ENCODE measurements around the gene HCAR3.
"Not testable (repeated sequence)": the region's sequence is repeated elsewhere in the genome, so short reads cannot be mapped to it uniquely, and the experiment has no call there.

HCAR3 gene

GRCh38 chr12:122721057-122721545, 4.5 kb upstream of the HCAR3 start:
- no peak for DNase-seq

- not testable (repeated sequence) for DNase-seq
Observed at GRCh38 chr12:122715211-122715610, 1.4 kb downstream of the HCAR3 start.

GRCh38 chr12:122713491-122714188, 3.0 kb downstream of the HCAR3 start:
- not testable (repeated sequence) for DNase-seq

- not testable (repeated sequence) for DNase-seq
Observed at GRCh38 chr12:122711266-122711665, 5.3 kb downstream of the HCAR3 start.

- not testable (repeated sequence) for DNase-seq
Observed at GRCh38 chr12:122710341-122710740, 6.3 kb downstream of the HCAR3 start.

- DNase-seq: not testable (repeated sequence)
Observed at GRCh38 chr12:122709287-122709686, 7.3 kb downstream of the HCAR3 start.

GRCh38 chr12:122703841-122704240, 12.8 kb downstream of the HCAR3 start:
- DNase-seq: not testable (repeated sequence)

DNA sequence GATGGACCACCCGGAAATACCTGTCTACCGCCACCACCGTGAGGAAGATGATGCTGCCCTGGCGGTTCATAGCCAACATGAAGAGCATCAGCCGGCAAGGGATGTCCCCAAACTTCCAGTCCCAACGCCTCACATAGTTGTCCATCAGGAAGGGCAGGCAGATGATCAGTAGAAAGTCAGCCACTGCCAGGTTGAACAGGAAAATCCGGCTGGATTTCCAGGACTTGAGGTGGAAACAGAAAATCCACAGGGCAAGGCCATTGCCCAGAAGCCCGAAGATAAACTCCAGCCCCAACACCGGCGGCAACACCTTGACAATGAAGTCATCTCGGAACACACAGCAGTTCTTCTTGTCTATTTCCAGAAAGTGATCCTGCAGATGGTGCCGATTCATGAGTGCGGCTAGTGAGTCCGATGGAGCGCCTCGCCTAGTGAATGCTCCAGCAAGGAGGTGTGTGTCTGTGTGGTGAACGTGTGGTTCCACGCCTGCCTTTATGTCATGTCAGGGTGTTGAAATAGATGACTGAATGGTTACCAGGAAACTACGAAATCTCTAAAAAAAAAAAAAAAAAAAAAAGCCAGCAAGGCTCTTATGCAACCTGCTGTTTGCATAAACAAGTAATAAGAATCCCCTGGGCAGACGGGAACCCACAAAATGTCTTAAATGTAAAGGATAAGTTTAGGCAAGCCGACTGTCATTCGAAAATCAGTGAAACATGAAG, 13.6 kb downstream of the HCAR3 start, which contains the start of gene HCAR2:
Gene HCAR2 (minus strand): TSS at position 468 of the 722 bp plus-strand sequence. CDS start 74 bp downstream, at position 394.
- DNase-seq: not testable (repeated sequence)

GRCh38 chr12:122701481-122701880, 15.1 kb downstream of the HCAR3 start:
- not testable (repeated sequence) for DNase-seq

DNA sequence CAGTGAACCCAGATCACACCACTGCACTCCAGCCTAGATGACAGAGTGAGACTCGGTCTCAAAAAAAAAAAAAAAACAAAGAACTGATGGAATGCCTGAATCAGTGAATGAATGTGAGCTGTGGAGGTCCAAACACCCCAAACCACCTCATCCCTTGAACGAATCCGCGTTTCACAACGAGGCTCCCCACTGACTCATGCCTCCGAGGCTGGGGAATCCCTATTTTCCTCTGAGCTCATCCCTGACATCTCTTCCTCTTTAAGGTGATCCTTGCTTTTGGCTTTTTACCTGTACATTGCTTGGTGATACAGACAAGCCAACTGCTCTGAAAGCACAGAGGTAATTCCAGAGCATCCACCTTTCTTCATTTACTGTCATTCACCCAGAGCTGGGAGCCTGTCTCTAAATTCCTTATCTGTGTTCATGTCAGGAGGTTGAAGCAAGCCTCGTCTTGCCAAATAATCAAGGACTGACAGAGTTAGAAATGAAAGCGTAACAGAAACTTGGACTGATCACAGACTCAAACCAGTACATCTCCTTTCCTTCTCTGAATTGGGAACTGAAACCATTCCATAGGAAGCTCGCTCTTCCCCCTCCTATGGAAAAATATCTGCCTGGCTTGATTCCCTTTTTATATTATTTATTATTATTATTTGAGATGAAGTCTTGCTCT, 16.4 kb downstream of the HCAR3 start:
- DNase-seq: not testable (repeated sequence)

GRCh38 chr12:122696922-122697321, 19.7 kb downstream of the HCAR3 start:
- DNase-seq: not testable (repeated sequence)

GRCh38 chr12:122691566-122691965, 25.0 kb downstream of the HCAR3 start:
- DNase-seq: no peak

DNA sequence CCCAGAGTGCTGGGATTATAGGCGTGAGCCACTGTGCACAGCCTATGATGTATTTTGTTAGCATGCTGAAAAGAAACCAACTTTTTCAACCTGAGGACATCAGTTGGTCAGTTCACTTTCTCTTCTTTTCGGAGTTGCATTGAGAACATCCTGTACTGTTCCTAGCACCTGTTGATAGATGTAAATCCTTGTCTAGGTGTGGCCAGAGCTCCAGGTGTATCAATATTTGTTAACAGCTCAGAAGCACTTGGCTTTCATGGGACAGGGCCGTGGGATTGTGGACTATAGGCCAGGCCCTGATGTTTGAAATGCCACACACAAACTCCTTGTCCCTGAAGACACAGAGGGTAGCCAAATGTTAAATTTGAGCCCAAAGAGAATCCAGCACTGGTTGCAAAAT, 28.3 kb downstream of the HCAR3 start:
- DNase-seq: peak; percentile 32

DNA sequence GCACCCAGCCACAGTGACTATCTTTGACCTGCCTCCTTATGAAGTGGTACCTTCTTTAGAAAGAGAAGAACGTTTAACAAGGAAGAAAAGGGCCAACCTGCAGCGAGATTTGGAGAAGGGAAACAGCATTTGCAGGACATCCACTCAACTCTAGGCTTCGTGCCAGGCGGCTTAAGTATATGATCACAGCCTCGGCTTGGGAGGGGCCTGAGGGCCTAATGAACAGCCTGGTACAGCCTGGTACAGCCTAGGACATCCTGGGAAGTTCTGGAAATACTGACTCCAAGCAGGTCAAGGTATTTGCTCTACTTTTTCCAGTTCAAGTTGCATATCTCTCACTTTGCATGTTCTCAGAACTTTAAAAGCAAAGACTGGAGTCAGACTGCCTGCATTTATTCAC, 29.5 kb downstream of the HCAR3 start:
- peak; percentile 83 for DNase-seq

GRCh38 chr12:122686538-122686937, 30.1 kb downstream of the HCAR3 start:
- DNase-seq: no peak

DNA sequence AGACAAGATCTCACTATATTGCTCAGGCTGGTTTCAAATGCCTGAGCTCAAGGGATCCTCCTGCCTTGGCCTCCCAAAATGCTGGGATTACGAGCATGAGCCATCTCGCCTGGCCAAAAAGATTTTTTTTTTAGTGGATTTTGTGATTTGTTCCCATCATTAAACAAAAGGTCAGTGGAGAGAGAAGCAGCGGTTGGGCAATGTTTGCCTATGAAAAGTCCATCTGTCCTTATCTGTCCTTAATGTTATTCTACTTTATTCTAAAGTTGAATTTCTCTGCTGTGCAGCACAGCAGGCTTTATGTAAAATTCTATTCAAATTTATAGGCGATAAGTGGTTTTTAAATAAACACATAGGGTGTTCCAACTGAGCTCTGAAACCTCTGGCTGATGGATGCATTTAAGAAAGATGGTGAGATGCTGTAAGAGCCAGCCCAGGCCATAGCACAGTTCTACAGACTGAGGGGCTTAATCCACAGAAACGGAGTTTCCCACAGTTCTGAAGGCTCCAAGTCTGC, 32.3 kb downstream of the HCAR3 start:
- DNase-seq: no peak

DNA sequence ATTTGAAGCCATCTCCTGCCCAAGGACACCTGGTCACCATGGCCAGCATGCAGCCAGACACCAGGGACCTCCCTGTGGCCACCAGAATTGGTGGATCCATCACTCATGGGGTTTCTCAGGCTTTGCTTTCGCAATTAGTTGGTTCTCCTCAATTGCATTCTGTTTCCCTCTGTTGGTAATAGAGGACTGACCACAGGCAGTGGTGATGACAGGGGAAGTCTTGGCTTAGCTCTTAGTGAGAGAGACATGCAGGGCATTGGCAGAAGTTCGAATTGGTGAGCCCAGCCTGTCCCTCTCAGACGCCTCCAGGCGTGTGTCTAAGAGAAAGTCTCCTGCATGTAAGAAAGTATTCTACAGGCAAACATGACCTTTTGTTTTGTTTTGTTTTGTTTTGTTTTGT, 34.8 kb downstream of the HCAR3 start:
- DNase-seq: no peak

DNA sequence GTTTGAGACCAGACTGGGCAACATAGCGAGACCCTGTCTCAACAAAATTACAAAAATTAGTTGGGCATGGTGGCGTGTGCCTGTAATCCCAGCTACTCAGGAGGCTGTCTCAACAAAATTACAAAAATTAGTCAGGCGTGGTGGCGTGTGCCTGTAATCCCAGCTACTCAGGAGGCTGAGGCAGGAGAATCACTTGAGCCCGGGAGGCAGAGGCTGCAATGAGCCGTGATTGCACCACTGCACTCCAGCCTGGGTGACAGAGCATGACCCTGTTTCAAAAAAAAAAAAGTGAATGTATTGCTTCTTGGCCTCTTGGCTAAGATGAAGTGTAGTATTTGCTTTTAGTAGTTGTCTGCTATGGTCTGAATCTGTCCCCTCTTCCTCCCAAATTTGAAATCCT, 35.6 kb downstream of the HCAR3 start:
- DNase-seq: not testable (repeated sequence)

DNA sequence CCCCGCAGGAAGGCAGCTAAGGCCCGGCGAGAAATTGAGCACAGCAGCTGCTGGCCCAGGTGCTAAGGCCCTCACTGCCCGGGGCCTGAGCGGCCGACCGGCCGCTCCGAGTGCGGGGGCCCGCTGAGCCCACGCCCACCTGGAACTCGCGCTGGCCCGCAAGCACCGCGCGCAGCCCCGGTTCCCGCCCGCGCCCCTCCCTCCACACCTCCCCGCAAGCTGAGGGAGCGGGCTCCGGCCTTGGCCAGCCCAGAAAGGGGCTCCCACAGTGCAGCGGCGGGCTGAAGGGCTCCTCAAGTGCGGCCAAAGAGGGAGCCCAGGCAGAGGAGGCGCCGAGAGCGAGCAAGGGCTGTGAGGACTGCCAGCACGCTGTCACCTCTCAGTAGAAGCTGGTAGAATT, 39.8 kb downstream of the HCAR3 start:
- DNase-seq: not testable (repeated sequence)

DNA sequence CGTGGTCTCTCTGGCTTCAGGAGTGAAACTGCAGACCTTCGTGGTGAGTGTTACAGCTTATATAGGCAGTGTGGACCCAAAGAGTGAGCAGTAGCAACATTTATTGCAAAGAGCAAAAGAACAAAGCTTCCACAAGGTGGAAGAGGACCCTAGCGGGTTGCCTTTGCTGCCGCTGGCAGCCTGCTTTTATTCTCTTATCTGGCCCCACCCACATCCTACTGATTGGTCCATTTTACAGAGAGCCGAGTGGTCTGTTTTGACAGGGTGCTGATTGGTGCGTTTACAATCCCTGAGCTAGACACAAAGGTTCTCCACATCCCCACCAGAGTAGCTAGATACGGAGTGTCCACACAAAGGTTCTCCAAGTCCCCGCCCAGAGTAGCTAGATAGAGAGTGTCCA, 40.6 kb downstream of the HCAR3 start:
- DNase-seq: not testable (repeated sequence)

DNA sequence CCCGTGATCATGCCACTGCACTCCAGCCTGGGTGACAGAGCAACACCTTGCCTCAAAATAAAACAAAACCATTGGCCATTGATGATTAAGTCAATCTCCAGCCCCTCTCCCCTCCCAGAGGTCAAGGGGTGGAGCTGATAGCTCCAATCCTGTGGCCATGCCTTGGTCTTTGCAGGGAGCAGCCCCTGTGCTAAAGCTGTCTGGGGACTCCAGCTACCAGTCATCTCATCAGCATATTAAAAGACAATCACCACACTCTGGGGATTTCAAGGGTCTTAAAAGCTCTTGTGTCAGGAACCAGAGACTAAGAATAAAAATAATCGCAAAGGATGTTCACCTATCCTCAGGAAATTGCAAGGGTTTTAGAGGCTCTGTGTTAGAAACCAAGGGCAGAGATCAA, 44.1 kb downstream of the HCAR3 start:
- DNase-seq: no peak

GRCh38 chr12:122669397-122670070, 47.1 kb downstream of the HCAR3 start:
- DNase-seq: no peak

GRCh38 chr12:122668268-122668667, 48.3 kb downstream of the HCAR3 start:
- no peak for DNase-seq

Data from NCI-H2029 (cell line).